Fibroblast of lung (primary cell): ENCODE data around the gene SBNO1. TPM values are rescaled to one million over a fixed set of nuclear protein-coding genes. Genes with fewer than 3 reads are reported as not detected.

Experiments
- DNase-seq, 2 donors: peaks; one replicate each; pipeline versions ENCODE4 v3.0.0 to v3.0.0-alpha.2; 2010; ENCODE audit warnings: low read depth in 2 of 2
- H2AFZ ChIP-seq: 2 replicates; pipeline ENCODE4 v1.5.1; 2012; ENCODE audit warnings: low read length, control low read depth, inconsistent platforms
- H3K27ac ChIP-seq: 2 replicates; pipeline ENCODE4 v1.5.1; 2011; ENCODE audit warnings: low read length, control low read depth; ENCODE audit not compliant: insufficient read depth
- H3K27me3 ChIP-seq: 2 replicates; pipeline ENCODE4 v1.5.1; 2011; ENCODE audit warnings: mild to moderate bottlenecking, low read length; ENCODE audit not compliant: control insufficient read depth, insufficient read depth
- H3K36me3 ChIP-seq: 2 replicates; pipeline ENCODE4 v1.5.1; 2011; ENCODE audit warnings: low read length; ENCODE audit not compliant: control insufficient read depth, insufficient read depth
- H3K4me1 ChIP-seq: 2 replicates; pipeline ENCODE4 v1.5.1; 2011; ENCODE audit warnings: low read length; ENCODE audit not compliant: control insufficient read depth, insufficient read depth; ENCODE audit errors: extremely low read depth
- H3K4me2 ChIP-seq: 2 replicates; pipeline ENCODE4 v1.5.1; 2011; ENCODE audit warnings: low read length, control low read depth; ENCODE audit not compliant: insufficient read depth; ENCODE audit errors: extremely low read depth
- H3K4me3 ChIP-seq, 4 experiments: fragments of 200-600 bp in 1 of 4; sonication (generic) in 1 of 4; replicated peaks in 1 of 4; 2 replicates each; pipeline ENCODE4 v1.5.1; 2011 to 2016; ENCODE audit warnings: low read length in 4 of 4, low read depth in 3 of 4, mild to moderate bottlenecking in 3 of 4, control low read depth in 2 of 4, inconsistent platforms in 1 of 4, mixed read lengths in 1 of 4; ENCODE audit not compliant: insufficient read depth in 1 of 4; ENCODE audit errors: control extremely low read depth in 1 of 4
- H3K79me2 ChIP-seq: 2 replicates; pipeline ENCODE4 v1.5.1; 2012; ENCODE audit warnings: mild to moderate bottlenecking, low read length, inconsistent platforms; ENCODE audit not compliant: control insufficient read depth, insufficient read depth
- H3K9ac ChIP-seq: 2 replicates; pipeline ENCODE4 v1.5.1; 2011; ENCODE audit warnings: mild to moderate bottlenecking, low read length, control low read depth; ENCODE audit not compliant: insufficient read depth
- H3K9me3 ChIP-seq: 2 replicates; pipeline ENCODE4 v1.5.1; 2012; ENCODE audit warnings: low read depth, low read length; ENCODE audit not compliant: control insufficient read depth, insufficient read depth
- H4K20me1 ChIP-seq: 2 replicates; pipeline ENCODE4 v1.5.1; 2011; ENCODE audit warnings: low read length; ENCODE audit not compliant: control insufficient read depth, insufficient read depth; ENCODE audit errors: extremely low read depth
- EZH2 ChIP-seq: IDR thresholded peaks from 2 replicates; pipeline ENCODE4 v1.5.1; 2012; ENCODE audit warnings: low read length, control low read depth, mild to moderate bottlenecking; ENCODE audit errors: missing control alignments
- polyA plus RNA-seq, 2 donors: library from polyadenylated mRNA; depleted of rRNA in 1 of 2; stranded (reverse) in 1 of 2; unstranded in 1 of 2; fragments of >200 nt; gene quantifications; 2 replicates each; pipeline ENCODE4 v1.2.1, GENCODE V29; 2011 to 2012; ENCODE audit warnings: missing spikeins in 1 of 2
- total RNA-seq: library from RNA; depleted of rRNA; stranded (reverse); fragments of >200 nt; gene quantifications from 2 replicates; pipeline ENCODE4 v1.2.1, GENCODE V29; 2014
- TF ChIP-seq, protein P1 (sequence below), 2 donors: IDR thresholded peaks in 1 of 2; conservative IDR thresholded peaks in 1 of 2; 1 replicate in 1 of 2; 2 replicates in 1 of 2; pipeline ENCODE4 v1.5.1; 2011 to 2012; ENCODE audit warnings: low read length in 2 of 2, control low read depth in 1 of 2, inconsistent platforms in 1 of 2, low read depth in 1 of 2, mild to moderate bottlenecking in 1 of 2

SBNO1 gene
- total and polyA plus RNA-seq, 2 donors (not counting 1 experiment from before 2014, with no cell fraction given) = 15.6 to 20.8 TPM

DNA sequence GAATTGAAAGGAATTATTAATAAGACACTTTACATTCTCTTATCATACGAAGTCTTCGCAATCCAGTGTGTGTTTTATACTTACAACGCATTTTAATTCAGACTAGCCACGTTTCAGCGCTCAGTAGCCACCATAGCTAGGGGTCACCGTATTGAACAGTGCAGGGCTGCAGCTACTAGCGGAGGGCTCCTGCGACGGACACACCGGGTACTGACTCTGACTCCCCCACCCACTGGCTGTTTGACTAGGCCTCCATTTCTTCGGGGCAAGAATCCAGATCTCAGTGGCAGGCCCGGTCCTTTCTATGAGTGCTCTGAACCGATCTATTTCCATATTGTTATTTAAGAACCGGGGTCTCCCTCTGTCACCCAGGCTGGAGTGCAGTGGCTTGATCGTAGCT, 91.5 kb downstream of the SBNO1 start:
- Histone ChIP-seq H3K4me1 (peaks cover 9% of the 10 kb centered on the region), H2AFZ (no peak overlapping the region), H3K9ac (no peak overlapping the region), H3K27me3 (no peaks in the 10 kb centered on the region), H3K9me3 (no peaks in the 10 kb centered on the region), H3K79me2 (peaks cover 30% of the 10 kb centered on the region), H3K36me3 (peaks cover 3% of the 10 kb centered on the region), H4K20me1 (no peaks in the 10 kb centered on the region), H3K4me2 (no peak overlapping the region), H3K4me3 (no peak overlapping the region), H3K27ac (no peak overlapping the region)
- no peak for DNase-seq
- no peak for TF ChIP-seq EZH2
- TF ChIP-seq, protein P1, sequence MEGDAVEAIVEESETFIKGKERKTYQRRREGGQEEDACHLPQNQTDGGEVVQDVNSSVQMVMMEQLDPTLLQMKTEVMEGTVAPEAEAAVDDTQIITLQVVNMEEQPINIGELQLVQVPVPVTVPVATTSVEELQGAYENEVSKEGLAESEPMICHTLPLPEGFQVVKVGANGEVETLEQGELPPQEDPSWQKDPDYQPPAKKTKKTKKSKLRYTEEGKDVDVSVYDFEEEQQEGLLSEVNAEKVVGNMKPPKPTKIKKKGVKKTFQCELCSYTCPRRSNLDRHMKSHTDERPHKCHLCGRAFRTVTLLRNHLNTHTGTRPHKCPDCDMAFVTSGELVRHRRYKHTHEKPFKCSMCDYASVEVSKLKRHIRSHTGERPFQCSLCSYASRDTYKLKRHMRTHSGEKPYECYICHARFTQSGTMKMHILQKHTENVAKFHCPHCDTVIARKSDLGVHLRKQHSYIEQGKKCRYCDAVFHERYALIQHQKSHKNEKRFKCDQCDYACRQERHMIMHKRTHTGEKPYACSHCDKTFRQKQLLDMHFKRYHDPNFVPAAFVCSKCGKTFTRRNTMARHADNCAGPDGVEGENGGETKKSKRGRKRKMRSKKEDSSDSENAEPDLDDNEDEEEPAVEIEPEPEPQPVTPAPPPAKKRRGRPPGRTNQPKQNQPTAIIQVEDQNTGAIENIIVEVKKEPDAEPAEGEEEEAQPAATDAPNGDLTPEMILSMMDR (conservative IDR thresholded peaks at IDR 0.05 in 1 of 2, IDR thresholded peaks at IDR 0.05 in 1 of 2; ENCODE audit: low read depth in 1 of 2, low read length in 2 of 2) = no peak

DNA sequence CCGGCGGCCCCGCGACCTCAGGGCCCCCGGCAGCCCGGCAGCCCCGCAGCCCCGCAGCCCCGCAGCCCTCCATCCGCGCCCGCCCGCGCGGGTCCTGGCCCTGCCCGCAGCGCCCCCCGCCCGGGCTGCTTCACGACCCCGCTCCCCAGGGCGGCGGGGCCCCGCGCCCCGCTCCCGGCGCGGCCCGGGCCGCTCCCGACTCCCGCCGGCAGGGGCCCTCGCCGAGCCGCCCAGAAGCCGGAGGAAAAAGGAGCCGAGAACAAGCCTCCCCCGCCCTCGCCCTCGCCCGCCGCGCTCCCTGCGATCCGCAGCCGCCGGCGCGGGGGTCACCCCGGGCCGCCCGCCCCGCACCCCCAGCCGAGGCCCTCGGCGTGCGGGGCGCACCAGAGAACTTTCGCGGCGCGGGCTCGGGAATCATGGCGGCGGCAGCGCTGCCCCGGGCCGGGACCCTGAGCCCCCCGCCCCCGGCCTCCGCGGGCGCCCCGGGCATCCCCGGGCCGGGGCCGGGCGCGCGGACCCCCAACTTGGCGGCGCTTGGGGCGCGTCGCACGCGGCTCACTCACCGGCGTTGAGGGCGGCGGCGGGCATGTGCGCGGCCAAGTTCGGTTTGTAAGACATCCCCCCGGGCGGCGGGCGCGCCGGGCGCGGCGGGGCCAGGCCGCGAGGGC, 93.5 kb downstream of the SBNO1 start:
- H3K27ac ChIP-seq = peak overlapping the region; percentile 92
- H3K27me3 ChIP-seq = no peaks in the 10 kb centered on the region
- H4K20me1 ChIP-seq = no peaks in the 10 kb centered on the region
- peak; percentile 46 to 52 for DNase-seq
- peaks cover 14% of the 10 kb centered on the region for H3K36me3 ChIP-seq
- peak overlapping the region; percentile 100 for H3K4me2 ChIP-seq
- H3K79me2 ChIP-seq = peaks cover 48% of the 10 kb centered on the region
- TF ChIP-seq, protein P1 (conservative IDR thresholded peaks at IDR 0.05 in 1 of 2, IDR thresholded peaks at IDR 0.05 in 1 of 2; ENCODE audit: low read depth in 1 of 2, low read length in 2 of 2) = peak; percentile 22 to 36
- TF ChIP-seq EZH2 = no peak
- peaks cover 9% of the 10 kb centered on the region for H3K4me1 ChIP-seq
- no peak overlapping the region for H2AFZ ChIP-seq
- H3K9ac ChIP-seq = peak overlapping the region; percentile 82
- H3K9me3 ChIP-seq = no peaks in the 10 kb centered on the region
- peak overlapping the region; percentile 82 to 92 (median 90) for H3K4me3 ChIP-seq

DNA sequence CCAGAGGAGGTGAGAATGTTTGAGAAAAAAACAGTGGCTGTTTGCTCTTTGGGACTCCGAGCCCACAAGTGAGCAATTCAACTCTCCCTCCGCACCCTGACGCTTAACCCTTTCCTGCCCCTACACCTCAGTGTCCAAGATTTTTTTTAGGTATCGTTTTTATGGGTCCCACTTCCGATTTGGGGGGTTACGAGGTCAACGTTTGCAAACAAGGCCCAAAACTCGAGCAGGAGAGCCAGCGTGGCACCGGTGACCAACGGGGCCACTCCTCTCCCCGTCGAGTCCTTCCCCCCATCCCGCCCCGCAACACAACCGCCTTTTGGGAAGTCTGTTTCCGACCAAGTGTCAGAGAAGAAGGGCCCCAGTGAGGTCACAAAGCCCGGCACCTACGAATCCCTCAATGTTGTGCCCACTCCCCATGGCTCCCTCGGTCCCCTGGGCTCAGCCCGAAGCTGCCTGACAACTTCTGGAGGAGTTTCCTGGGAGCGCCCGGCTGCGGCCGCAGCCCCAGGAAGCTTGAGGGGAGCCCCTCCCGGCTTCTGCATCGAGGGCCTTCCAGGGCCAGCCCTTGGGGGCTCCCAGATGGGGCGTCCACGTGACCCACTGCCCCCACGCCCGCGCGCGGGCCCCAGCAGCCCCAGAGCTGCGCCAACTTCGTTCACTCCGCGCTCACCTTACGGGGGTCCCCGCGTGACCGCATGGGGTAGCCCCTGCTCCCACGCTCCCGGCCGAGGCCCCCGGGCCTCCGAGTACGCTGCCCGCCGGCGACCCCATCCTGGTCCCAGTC, 94.2 kb downstream of the SBNO1 start:
- Histone ChIP-seq H3K79me2 (peaks cover 48% of the 10 kb centered on the region), H3K27me3 (no peaks in the 10 kb centered on the region), H3K4me2 (peak overlapping the region; percentile 100), H2AFZ (peak overlapping the region; percentile 14), H3K27ac (peak overlapping the region; percentile 92), H3K9me3 (no peaks in the 10 kb centered on the region), H3K4me3 (peak overlapping the region; percentile 82 to 92 (median 90)), H3K4me1 (peaks cover 9% of the 10 kb centered on the region), H3K36me3 (peaks cover 18% of the 10 kb centered on the region), H3K9ac (peak overlapping the region; percentile 82), H4K20me1 (no peaks in the 10 kb centered on the region)
- no peak for TF ChIP-seq EZH2
- TF ChIP-seq, protein P1 (conservative IDR thresholded peaks at IDR 0.05 in 1 of 2, IDR thresholded peaks at IDR 0.05 in 1 of 2; ENCODE audit: low read depth in 1 of 2, low read length in 2 of 2) = no peak
- peak; percentile 32 to 47 for DNase-seq
